GM19468 (cell line): Measurements from ENCODE around the gene CRELD2.

ENCODE experiments used
- ATAC-seq: cut with Tn5 transposase; IDR thresholded peaks from one replicate; pipeline ENCODE4 v1.9.1; 2021; ENCODE audit warnings: mild to moderate bottlenecking, moderate library complexity, moderate number of reproducible peaks; ENCODE audit not compliant: unreplicated experiment; ENCODE audit errors: extremely low read depth

CRELD2 gene

DNA sequence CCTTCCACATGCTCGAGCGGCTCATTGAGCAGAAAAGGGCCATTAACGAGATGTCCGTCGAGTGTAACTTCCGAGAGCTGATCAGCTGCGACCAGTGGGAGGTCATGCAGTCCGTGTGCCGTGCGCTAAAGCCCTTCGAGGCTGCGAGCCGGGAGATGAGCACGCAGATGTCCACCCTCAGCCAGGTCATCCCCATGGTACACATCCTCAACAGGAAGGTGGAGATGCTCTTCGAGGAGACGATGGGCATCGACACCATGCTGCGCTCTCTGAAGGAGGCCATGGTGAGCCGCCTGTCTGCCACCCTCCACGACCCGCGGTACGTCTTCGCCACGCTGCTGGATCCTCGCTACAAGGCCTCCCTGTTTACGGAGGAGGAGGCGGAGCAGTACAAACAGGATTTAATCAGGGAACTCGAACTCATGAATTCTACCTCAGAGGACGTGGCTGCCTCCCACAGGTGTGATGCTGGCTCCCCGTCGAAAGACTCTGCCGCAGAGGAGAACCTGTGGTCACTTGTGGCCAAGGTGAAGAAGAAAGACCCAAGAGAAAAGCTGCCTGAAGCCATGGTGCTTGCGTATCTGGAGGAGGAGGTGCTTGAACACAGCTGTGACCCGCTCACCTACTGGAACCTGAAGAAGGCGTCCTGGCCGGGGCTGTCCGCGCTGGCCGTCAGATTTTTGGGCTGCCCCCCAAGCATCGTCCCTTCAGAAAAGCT is 31.9 kb upstream of the CRELD2 start:
- no peak for ATAC-seq

DNA sequence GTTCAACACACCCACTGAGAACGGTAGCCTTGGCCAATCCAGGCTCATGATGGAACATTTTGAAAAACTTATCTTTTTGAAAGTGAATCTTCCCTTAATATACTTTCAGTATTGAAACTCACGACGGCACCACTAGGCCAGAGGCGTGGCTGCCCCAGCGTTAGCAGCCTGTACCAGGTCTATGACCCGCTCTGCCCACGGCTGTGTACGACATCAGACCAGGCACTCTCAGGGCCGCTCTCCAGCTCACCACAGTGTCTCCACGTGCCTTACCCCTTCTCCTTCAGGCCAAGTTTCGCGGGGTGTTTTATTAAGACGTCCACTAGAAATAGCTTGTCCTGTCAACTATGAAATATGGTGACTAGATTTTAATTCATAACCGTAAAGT is 31.4 kb upstream of the CRELD2 start:
- ATAC-seq, result no peak

DNA sequence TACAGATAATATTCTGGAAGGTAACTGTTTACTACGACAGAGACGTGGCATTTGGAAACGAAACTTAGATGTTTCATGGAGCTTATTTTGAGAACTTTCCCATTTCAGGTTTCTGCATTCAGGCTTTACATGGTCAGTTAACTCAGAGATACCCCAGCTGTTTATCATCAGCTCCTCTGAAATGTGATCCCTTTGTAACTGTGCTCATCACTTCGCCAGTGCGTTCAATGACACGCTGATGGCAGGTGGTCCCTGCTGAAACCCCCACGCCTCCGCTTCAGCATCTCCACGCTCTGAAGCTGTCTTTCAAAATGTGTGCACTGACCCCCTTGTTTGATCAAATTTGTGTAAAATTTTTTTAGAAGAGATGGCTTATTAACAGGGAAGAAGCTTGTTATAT is 30.7 kb upstream of the CRELD2 start:
- no peak for ATAC-seq

DNA sequence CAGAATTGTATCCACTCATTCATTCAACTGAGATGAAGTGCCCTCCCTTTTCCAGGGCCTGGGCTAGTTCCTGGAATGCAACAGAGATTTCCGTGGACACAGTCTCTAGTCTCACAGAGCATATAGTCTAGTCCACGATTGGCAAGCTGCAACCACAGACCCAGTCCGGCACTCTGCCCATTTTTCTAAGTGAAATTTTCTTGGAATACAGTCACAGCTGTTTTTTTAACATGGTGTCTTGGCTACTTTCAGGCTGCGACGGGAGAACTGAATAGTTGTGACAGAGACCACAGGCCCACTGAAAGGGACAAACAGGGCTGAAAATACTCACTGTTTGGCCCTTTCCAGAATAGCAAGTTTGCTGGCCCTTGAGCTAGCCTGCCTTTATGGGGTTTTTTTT is 29.4 kb upstream of the CRELD2 start:
- no peak for ATAC-seq

DNA sequence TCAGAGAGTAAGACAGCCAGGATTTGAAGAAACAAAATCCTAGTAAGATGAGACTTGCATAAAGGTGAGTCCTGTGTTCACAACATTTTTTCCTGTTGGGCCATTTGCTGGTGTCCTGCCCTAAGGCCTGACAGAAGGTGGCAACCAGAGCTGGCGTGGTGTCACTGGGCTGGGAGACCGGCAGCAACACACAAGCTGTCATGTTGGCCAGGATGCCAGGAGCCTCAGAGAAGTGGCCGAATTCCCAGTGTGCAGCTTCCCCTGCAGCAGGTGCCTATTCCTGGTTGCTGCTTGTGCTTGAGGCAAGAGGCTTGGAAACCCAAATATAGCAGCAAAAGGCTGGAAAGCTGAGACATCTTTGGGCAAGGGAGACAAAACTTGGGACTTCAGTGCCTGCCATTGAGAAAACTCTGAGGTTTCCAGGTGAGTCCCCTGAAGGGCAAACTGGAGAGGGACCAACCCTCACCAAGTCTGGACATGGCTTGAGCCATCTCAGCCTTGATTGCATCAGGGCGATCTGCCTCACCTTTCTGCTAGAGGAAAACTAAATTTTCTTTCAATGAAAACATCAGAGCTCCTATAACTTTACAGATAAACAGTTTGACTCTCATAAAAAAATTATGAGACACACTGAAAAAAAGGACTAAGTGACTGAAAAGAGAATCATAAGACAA is 26.1 kb upstream of the CRELD2 start:
- no peak for ATAC-seq

DNA sequence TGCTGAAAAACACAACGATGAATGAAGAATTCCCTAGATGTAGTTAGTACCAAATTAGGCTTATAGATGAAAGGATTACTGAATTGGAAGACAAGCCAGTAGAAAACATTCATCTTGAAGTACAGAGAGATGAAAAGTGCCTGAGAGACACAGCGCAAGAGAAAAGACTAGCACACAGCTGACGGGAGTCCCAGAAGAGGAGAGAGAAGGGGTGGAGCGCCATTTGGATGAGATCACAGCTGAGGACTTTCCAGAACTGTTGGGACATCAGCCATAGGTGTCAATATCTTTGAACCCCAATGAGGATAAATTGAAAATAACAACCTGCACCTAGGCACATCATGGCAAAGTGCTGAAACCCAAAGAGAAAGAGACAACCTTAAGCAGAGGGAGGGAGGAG is 25.4 kb upstream of the CRELD2 start:
- ATAC-seq, result no peak

DNA sequence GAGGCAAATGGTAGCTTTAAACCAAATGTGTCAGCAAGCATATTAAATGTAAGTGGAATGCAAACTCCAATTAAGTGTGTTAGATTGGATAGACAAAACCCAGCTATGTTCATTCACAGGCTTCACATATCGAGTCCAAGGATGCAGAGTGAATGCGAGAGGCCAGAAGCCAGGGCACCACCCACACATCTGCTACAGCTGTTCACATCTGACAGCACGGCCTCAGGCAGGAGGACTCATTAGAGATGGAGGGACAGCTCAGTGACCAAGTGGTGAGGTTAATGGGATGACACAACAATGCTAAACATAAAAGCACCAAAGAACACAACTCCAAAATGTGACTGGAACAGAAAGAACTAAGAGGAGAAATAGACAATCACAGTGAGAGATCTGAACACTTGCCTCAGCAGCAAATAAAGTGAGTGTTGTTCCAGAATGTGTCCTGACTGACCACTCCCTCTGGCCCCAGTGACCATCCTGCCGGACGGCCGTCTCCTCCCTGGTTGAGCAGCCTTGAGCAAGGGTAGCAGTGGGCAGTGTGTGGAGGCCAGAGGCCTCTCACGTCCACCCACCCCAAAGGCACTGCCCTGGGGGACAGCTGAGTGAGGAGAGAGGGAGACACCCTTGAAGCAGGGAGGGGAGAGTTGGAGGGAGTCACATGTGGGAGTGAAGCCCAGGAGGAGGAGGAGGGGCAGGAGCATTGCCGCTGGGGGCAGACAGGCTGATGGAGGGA is 23.9 kb upstream of the CRELD2 start:
- ATAC-seq, result no peak

DNA sequence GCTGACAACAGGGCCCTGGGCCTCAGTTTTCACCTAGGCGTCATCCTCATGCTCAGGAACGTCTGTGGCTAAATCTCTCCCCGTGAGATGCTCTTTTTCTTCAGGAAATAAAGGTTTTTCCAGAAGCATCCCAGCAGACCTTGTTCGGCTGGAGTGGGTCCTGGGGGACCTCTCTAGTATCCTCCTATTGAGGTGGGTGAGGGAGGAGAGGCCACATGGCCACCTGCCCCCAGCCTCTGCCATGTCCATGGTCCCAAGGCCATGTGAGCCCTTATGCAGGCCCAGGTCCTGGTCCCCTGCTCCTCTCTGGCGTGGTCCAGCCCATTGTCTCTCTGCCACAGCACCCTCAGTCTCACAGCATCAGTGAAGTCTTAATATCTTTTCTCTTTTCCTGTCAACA is 22.2 kb upstream of the CRELD2 start:
- ATAC-seq, result no peak

DNA sequence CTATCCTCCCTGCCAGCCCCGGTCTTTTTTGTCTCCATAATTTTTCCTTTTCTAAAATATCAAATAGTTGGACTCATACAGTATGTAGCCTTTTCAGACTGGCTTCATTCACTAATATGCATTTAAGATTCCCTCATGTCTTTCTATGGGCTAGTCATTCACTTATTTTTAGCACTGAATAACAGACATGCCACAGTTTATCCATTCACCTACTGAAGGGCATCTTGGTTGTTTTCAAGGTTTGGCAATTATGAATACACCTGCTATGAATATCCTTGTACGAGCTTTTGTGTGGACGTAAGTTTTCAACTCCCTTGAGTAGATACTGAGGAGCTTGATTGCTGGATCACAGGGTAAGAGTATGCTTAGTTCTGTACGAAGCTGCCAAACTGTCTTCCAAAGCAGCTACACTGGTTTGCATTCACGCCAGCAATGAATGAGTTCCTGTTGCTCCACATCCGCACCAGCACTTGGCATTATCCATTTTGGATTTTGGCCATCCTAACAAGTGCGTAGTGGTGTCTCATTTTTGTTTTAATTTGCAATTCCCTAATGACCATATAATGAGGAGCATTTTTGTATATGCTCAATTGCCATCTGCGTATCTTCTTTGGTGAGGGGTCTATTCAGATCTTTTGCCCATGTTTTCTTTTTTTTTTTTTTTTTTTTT is 21.3 kb upstream of the CRELD2 start:
- ATAC-seq, result no peak

DNA sequence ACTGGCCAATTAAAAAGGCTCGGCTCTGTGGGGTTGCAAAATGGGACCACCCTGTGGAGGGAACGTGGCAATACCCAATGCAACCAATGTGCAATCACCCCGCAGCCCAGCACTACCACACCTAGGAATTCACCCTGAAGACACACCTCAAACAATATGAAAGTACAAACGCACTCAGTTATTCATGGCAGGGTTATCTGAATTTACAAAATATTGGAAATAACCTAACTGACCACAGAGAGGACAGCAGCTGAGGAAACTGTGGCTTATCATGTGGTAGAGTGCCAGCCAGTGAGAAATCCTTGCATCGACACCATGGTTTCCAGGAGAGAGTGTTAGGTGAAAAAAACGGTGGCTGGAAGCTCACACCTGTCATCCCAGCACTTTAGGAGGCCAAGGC is 18.9 kb upstream of the CRELD2 start:
- ATAC-seq, result no peak

DNA sequence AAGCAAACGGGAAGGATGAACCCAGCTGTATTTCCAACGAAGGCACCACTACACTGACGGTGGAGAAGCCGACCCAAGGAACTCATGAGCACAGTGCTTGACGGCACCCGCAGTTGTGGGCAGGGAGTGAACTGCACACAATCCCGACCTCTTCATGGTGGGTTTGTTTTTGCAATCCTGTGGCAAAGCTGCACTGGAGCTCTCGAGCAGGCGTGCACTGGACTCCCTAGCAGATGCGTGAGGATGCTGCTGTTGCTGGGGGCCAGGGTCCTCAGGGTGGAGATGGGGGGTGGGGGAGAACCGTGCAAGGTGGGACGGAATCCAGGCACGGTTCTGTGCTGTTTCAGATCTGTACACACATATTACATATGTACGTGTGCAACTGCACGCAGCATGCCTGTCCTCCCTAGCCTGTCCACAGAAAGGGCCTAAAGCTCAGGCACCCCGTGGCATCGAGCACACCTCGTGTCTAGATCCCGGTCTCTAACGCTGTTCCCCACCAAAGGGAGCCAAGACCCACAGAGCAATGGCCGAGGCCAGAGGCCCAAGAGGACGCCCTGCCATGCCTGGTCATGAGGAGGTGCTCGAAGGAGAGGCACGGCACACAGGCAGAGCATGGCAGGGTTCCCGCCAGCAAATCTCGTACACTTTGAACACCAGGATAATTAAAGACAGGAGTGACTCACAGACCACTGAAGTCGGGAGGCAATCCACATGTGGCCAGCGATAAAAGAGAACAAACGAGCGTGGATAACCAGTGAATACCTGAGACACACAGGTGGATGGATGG is 17.8 kb upstream of the CRELD2 start:
- ATAC-seq, result no peak

DNA sequence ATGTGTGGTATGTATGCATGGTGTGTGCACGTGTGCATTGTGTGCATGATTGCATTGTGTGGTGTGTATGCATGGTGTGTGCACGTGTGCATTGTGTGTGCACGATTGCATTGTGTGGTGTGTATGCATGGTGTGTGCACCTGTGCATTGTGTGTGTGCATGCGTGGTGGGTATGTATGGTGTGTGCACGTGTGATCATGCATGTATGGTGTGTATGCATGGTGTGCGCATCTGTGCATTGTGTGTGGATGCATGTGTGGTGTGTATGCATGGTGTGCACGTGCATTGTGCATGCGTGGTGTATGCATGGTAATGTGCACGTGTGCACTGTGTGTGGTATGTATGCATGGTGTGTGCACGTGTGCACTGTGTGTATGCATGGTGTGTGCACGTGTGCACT is 17.0 kb upstream of the CRELD2 start:
- no peak for ATAC-seq

DNA sequence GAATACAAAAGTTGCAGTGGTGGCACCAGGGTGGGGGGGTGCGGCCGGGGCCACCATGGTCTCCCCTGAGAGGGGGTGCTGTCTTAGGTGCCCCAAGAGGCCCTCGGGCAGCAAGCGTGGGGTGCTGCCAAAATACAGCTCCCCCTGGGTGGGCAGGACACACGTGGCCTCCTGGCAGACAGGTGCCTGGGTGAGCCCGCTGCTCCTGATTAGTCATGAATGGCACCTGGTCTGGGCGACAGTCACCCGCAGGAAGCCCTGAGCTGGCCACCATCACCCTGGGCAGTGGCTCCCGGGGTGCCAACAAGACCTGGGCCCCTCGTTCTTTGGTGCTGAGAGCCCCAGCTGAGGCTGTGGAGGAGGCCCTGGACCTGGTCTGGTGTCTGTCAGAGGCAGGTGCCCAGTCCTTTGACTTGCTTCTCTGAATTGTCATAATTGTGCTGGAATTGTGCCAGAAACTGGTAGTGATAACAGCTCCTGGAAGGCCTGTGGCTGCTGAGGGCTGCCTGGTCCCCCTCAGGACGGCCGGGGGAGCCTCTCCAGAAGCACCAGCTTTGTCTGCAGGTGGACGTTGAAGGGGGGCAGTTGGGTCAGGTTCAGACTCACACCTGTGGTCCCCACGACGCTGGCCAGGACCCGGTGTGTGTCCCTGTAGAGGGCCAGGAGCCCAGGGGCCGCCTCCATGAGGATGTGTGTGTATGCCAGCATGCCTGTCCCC is 15.0 kb upstream of the CRELD2 start:
- no peak for ATAC-seq

DNA sequence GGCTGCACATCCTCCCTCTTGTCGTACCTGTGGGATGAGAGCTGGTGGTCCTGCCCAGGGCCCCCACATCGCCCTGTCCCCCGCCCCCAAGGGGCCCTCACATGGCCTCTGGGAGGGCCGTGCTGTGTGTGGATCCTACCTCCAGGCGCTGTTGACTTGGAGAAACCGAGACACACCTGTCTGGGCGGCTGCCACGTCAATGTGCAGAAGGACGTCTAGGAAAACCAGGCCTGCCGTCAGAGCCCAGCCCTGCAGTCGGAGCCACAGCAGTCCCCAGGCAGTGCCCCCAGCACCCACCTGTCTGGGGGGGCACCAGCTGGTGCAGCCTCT is 14.4 kb upstream of the CRELD2 start:
- no peak for ATAC-seq

DNA sequence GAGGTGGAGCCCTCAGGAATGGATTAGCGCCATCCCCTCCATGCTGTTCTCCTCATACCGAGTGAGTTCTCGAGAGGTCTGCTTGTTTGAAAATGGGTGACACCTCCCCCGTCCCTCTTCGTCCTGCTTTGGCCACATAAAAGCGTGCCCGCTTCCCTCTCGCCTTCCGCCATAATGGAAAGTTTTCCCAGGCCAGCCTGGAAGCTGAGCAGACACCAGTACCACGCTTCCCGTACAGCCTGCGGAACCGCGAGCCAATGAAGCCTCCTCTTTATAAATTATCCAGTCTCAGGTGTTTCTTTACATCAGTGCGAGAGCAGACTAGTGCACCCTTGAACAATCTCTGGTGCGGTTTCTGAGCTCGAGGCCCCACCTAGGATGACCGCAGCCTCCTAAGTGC is 13.0 kb upstream of the CRELD2 start:
- ATAC-seq, result no peak

DNA sequence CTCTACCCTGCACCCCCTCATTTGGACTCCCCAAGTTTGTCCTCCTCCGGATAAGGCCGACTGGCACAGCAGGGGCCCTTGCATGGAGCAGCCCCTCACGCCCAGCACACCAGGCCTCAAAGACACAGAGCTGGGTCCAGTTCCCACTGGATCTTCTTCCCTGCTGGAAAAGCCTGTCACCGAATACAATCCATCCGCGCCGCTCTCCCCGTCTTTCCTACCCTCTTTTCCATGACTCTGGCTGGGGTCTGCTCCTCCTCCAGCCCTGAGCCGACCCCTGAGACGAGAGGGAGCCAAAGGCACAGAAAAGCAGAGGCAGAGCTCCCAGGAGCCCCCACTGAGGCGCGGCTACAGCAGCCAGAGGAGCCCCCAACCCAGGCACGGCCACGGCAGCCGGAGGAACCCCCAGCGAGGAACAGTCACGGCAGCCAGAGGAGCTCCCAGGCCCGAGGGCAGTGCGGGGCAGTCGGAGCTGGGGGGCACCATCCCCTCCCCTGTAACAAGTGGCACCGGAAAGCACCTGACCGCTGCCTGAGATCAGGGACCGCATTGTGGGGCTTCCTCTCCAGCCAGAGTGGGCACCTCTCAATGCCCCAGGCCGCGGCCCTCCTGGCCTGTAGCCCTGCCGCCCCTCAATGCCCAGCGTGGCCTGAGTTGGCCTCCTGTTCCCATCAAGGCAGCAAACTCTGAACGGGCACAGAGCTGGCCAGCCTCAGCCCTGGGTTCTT is 12.2 kb upstream of the CRELD2 start:
- ATAC-seq, result no peak

DNA sequence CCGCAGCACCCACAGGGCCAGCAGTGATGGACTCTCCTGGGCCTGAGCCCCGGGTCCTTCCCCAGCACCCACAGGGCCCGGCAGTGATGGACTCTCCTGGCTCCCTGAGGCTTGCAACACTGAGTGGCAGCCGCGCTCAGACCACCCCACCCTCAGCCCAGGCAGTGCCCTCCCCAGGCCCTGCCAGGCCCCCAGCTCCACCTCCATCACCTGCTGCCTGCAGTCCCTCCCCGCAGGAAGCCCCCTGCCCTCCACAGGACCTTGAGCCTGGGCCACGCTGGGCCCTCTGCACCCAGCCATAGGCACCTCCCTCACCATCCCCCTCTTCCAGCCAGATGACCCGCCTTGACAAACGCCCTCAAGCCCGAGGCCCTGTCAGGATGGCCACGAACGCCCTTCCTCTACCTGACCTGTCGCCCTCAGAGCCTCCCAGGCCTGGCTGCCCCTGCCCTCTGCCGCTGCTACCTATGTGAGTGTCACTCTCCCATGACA is 11.6 kb upstream of the CRELD2 start:
- ATAC-seq, result no peak

DNA sequence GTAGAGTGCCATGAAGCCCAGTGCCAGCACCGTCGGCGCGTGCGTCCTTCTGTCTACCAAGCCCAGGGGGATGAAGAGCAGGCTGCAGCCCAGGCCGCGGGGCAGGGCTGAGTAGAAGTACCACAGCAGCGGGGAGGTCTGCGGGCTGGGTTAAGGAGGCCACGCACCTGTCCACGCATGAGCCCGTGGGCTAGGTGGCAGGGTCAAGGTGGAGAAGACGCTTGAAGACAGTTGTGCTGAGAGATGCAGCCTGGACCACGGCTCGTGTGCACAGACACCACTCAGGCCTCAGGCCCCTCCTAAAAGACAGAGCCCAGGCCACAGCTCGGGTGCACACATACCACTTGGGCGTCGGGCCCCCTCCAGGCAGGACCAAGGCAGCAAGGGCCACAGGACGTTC is 10.6 kb upstream of the CRELD2 start:
- no peak for ATAC-seq
